CD4-positive, alpha-beta memory T cell (primary cell): ENCODE data around the gene PHACTR3. TPM values are rescaled to one million over a fixed set of nuclear protein-coding genes. Genes with fewer than 3 reads are reported as not detected.

Source experiments
- CTCF ChIA-PET: fragments of 350-600 bp; sonication (Branson Sonifier 250); formaldehyde crosslinking; loops from one replicate; lab custom pipeline; 2021; ENCODE audit warnings: inconsistent platforms; ENCODE audit not compliant: partially characterized antibody; lab: Charles Lee
- POLR2A ChIA-PET: fragments of 350-600 bp; sonication (Branson Sonifier 250); formaldehyde crosslinking; loops from one replicate; lab custom pipeline; 2021; ENCODE audit not compliant: partially characterized antibody; lab: Charles Lee
- DNase-seq, 5 donors: peaks; one replicate each; pipeline versions ENCODE4 v3.0.0 to v3.0.0-alpha.2; 2020 to 2022; ENCODE audit warnings: mixed read lengths in 1 of 5
- H3K27ac ChIP-seq: one replicate; pipeline ENCODE4 v1.7.0; 2013; ENCODE audit warnings: low read depth, low read length
- H3K27me3 ChIP-seq: 2 replicates; pipeline ENCODE4 v1.7.0; 2013; ENCODE audit warnings: mild to moderate bottlenecking, low read length, moderate library complexity; ENCODE audit not compliant: insufficient read depth
- H3K36me3 ChIP-seq: 2 replicates; pipeline ENCODE4 v1.7.0; 2013; ENCODE audit warnings: mild to moderate bottlenecking, low read length, moderate library complexity; ENCODE audit not compliant: insufficient read depth
- H3K4me1 ChIP-seq: 2 replicates; pipeline ENCODE4 v1.7.0; 2013; ENCODE audit warnings: mild to moderate bottlenecking, low read length, moderate library complexity; ENCODE audit not compliant: insufficient read depth
- H3K4me3 ChIP-seq, 2 donors: one replicate each; pipeline ENCODE4 v1.7.0; 2013; ENCODE audit warnings: low read length in 2 of 2, mild to moderate bottlenecking in 1 of 2
- H3K9me3 ChIP-seq, 2 donors: one replicate each; pipeline ENCODE4 v1.7.0; 2013; ENCODE audit warnings: low read length in 2 of 2, control low read depth in 1 of 2; ENCODE audit not compliant: control insufficient read depth in 1 of 2
- H3K27ac Mint-ChIP-seq, 7 donors: one replicate each; pipeline ENCODE4 v1.8.0; 2020 to 2021; ENCODE audit warnings: mixed read lengths in 7 of 7, mild to moderate bottlenecking in 6 of 7, inconsistent platforms in 3 of 7, moderate library complexity in 3 of 7
- H3K27me3 Mint-ChIP-seq, 2 donors: one replicate each; pipeline ENCODE4 v1.8.0; 2020 to 2021; ENCODE audit warnings: mixed read lengths in 2 of 2
- H3K36me3 Mint-ChIP-seq, 2 donors: one replicate each; pipeline ENCODE4 v1.8.0; 2020 to 2021; ENCODE audit warnings: mixed read lengths in 2 of 2, inconsistent platforms in 1 of 2, mild to moderate bottlenecking in 1 of 2
- H3K4me1 Mint-ChIP-seq, 4 donors: one replicate each; pipeline ENCODE4 v1.8.0; 2020 to 2021; ENCODE audit warnings: mixed read lengths in 4 of 4, mild to moderate bottlenecking in 1 of 4
- H3K4me3 Mint-ChIP-seq, 8 donors: one replicate each; pipeline ENCODE4 v1.8.0; 2020 to 2021; ENCODE audit warnings: mixed read lengths in 8 of 8, mild to moderate bottlenecking in 7 of 8, moderate library complexity in 6 of 8, inconsistent platforms in 3 of 8
- H3K9me3 Mint-ChIP-seq, 8 donors: one replicate each; pipeline ENCODE4 v1.8.0; 2020 to 2021; ENCODE audit warnings: mixed read lengths in 8 of 8, mild to moderate bottlenecking in 5 of 8, inconsistent platforms in 3 of 8, moderate library complexity in 1 of 8
- intact Hi-C: fragments of 100-400 bp; cut with micrococcal nuclease; formaldehyde crosslinking; loops from one replicate; pipeline ENCODE4 v1.15.1; 2023
- polyA plus RNA-seq, 2 donors: library from polyadenylated mRNA; unstranded; fragments of 300-500 nt; fragmentation: Illumina TruSeq; gene quantifications; one replicate each; pipeline ENCODE4 v1.2.3, GENCODE V29; 2021
- total RNA-seq, 2 experiments: library from RNA; stranded (reverse); gene quantifications; one replicate each; pipeline ENCODE4 v1.2.3, GENCODE V29; 2021

PHACTR3 gene
- total and polyA plus RNA-seq, 4 experiments from 2014 or later = not detected

- Histone ChIP-seq H3K36me3 (no peaks in the 10 kb centered on the region), H3K4me3 (no peak overlapping the region), H3K27me3 (no peaks in the 10 kb centered on the region), H3K9me3 (no peaks in the 10 kb centered on the region), H3K4me1 (no peaks in the 10 kb centered on the region), H3K27ac (no peak overlapping the region)
- H3K4me3 Mint-ChIP-seq = no peak overlapping the region
- peaks cover 0 to 13% (median 7%) of the 10 kb centered on the region in 8 donors for H3K9me3 Mint-ChIP-seq
- no peak for DNase-seq
- ChIA-PET POLR2A (no interaction called here), CTCF (no interaction called here)
- H3K36me3 Mint-ChIP-seq = no peaks in the 10 kb centered on the region
- peaks cover 5 to 12% of the 10 kb centered on the region in 2 donors for H3K27me3 Mint-ChIP-seq
- no peak overlapping the region for H3K27ac Mint-ChIP-seq
- H3K4me1 Mint-ChIP-seq = no peaks in the 10 kb centered on the region
- intact Hi-C loops = no loop called here
Measured at GRCh38 chr20:59805786-59806577, 201.6 kb downstream of the PHACTR3 start.

DNA sequence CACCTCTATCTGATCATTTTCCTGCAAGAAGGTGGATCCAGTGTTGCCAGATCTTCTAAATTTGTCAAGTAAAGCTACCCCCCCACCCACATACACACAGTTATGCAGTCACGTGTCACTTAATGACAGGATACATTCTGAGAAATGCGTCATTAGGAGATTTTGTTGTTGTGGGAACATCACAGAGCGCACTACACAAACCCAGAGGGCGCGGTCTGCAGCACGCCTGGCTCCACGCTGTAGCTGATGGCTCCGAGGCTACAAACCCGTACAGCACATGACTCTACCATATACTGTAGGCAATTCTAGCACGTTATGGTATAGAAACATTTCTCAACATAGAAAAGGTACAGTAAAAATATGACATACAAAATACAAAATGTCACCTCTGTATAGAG lies 202.2 kb downstream of the PHACTR3 start:
- DNase-seq = no peak
- Histone ChIP-seq H3K27me3 (no peaks in the 10 kb centered on the region), H3K4me3 (no peak overlapping the region), H3K27ac (no peak overlapping the region), H3K4me1 (no peaks in the 10 kb centered on the region), H3K36me3 (no peaks in the 10 kb centered on the region), H3K9me3 (no peaks in the 10 kb centered on the region)
- peaks cover 0 to 7% (median 2%) of the 10 kb centered on the region in 8 donors for H3K9me3 Mint-ChIP-seq
- no peaks in the 10 kb centered on the region for H3K4me1 Mint-ChIP-seq
- CTCF ChIA-PET = no interaction called here
- intact Hi-C loops = no loop called here
- POLR2A ChIA-PET = no interaction called here
- H3K4me3 Mint-ChIP-seq = no peak overlapping the region
- no peaks in the 10 kb centered on the region for H3K36me3 Mint-ChIP-seq
- H3K27ac Mint-ChIP-seq = no peak overlapping the region
- peaks cover 5 to 10% of the 10 kb centered on the region in 2 donors for H3K27me3 Mint-ChIP-seq

DNA sequence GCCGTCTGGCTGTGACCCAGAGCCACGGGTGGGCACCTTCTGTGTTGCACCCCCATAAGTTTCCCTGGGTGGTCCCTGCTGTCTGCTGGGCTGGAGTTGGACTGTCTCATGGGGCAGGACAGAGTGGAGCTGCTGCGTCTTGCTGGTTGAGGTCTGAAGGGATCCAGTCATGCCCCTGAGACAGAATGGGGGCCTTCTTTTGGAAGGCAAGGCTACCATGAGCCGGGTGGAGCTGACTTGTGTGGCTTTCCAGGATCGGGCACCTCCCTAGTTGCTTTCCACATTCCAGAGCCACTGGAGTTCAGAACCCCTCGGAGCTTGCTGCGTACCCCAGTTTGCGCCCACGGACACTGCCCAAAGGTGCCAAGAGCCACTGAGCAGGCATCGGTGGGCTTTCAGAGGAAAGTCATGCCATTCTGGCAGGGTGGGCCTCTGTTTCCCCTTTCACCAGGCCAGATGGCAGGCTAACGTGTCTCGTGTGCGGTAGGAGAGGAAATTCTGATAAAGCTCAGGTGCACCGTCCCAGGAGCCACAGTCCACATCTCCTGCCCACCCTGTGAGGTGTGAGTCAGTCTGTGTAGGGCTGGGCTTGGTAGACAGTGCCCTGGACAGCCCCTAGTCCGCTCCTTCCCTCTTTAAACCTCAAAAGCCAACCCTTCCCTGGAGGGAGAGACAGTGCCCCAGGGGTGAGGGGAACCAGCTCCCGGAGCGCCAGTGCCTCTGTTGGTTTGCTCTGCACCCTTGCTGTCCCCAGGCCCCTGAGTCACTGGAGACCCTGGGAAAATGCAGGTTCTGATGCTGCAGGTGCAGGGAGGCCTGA lies 203.8 kb downstream of the PHACTR3 start:
- H3K4me1 Mint-ChIP-seq = no peaks in the 10 kb centered on the region
- intact Hi-C loops = no loop called here
- Histone ChIP-seq H3K9me3 (no peaks in the 10 kb centered on the region), H3K4me1 (no peaks in the 10 kb centered on the region), H3K4me3 (no peak overlapping the region), H3K36me3 (no peaks in the 10 kb centered on the region), H3K27ac (no peak overlapping the region), H3K27me3 (no peaks in the 10 kb centered on the region)
- ChIA-PET CTCF (no interaction called here), POLR2A (no interaction called here)
- DNase-seq = no peak
- H3K9me3 Mint-ChIP-seq = peaks cover 0 to 2% (median 0%) of the 10 kb centered on the region in 8 donors
- H3K4me3 Mint-ChIP-seq = no peak overlapping the region
- peaks cover 3 to 5% of the 10 kb centered on the region in 2 donors for H3K27me3 Mint-ChIP-seq
- no peaks in the 10 kb centered on the region for H3K36me3 Mint-ChIP-seq
- H3K27ac Mint-ChIP-seq = no peak overlapping the region

DNA sequence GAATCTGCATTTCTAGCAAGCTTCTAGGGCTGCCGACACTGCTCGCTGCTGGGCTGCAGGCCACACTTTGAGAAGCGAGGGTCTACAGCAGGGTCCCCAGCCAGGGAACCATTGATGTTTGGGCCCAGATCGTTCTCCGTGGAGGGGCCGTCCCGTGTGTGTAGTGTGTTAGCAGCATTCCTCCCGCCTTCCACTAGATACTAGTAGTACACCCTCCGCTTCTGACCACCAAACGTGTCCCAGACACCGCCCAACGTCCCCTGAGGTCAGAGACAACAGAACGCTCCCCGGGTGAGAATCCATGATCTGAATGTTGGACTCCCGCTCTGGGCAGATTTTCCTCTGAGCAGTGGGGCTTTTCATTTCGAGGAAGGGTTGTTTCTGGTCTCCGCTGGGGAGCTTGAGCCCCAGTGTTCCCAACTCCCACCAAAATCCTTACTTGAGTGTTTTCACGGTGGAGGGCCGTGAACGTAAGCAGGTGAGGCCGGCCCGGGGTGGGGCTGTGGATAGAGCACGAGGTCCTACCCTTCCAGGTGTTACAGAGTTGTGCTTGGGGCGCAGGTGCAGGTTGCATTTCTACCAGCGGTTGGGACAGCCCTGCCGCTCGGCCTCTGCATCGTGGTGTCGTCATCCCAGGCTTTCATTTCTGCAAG lies 204.5 kb downstream of the PHACTR3 start:
- no peak for DNase-seq
- POLR2A ChIA-PET = no interaction called here
- intact Hi-C loops = no loop called here
- Histone ChIP-seq H3K4me1 (no peaks in the 10 kb centered on the region), H3K4me3 (no peak overlapping the region), H3K9me3 (no peaks in the 10 kb centered on the region), H3K36me3 (no peaks in the 10 kb centered on the region), H3K27ac (no peak overlapping the region), H3K27me3 (no peaks in the 10 kb centered on the region)
- Mint-ChIP-seq H3K4me3 (no peak overlapping the region), H3K27ac (no peak overlapping the region), H3K4me1 (no peaks in the 10 kb centered on the region), H3K36me3 (no peaks in the 10 kb centered on the region), H3K27me3 (peaks cover 3 to 5% of the 10 kb centered on the region in 2 donors), H3K9me3 (peaks cover 0 to 2% (median 0%) of the 10 kb centered on the region in 8 donors)
- CTCF ChIA-PET = no interaction called here

DNA sequence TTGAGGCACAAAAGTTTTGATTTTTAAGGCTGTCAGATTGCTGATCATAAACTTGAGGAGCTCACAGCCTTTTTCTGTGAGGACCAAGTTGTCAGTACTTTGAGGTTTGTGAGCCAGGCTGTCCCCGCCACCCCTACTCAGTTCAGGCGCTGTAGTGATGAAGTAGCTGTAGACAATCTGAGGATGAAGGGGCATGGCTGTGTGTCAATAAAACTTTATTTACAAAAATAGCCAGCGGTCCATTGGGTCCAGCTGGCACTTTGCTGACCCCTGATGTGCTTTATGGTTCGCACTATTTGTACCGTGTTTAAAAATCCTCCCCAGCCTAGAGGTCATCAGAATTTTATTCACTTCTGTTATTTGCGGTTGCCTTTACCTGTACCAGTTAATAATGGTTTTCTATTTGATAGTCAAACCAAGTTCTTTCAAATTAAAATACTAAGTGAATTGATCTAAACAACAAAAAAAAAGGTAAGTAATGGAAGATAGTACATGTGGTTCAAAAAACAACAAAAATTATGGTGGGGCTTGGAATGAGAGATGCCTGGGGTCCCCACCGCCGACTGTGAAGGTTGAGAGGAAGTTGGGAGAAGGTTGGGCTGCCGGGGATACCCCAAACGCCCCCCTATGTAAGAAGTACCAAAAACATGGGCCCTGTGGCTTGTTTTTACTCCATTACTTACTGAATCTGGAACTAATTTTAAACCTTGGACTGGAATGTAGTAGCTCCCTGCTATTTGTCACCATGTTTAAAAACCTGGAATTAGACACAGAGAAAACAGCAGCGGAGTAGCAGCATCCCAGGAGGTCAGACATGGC lies 205.5 kb downstream of the PHACTR3 start:
- no peaks in the 10 kb centered on the region for H3K4me1 ChIP-seq
- H3K4me1 Mint-ChIP-seq = no peaks in the 10 kb centered on the region
- H3K27me3 Mint-ChIP-seq = peaks cover 3% of the 10 kb centered on the region in 2 donors
- no peaks in the 10 kb centered on the region for H3K36me3 Mint-ChIP-seq
- no peak overlapping the region for H3K27ac Mint-ChIP-seq
- H3K36me3 ChIP-seq = no peaks in the 10 kb centered on the region
- H3K27ac ChIP-seq = no peak overlapping the region
- no peak overlapping the region for H3K4me3 ChIP-seq
- H3K4me3 Mint-ChIP-seq = no peak overlapping the region
- H3K9me3 ChIP-seq = no peaks in the 10 kb centered on the region
- peaks cover 0 to 2% (median 0%) of the 10 kb centered on the region in 8 donors for H3K9me3 Mint-ChIP-seq
- no peaks in the 10 kb centered on the region for H3K27me3 ChIP-seq
- intact Hi-C loops = no loop called here
- DNase-seq = no peak
- ChIA-PET CTCF (no interaction called here), POLR2A (no interaction called here)

DNA sequence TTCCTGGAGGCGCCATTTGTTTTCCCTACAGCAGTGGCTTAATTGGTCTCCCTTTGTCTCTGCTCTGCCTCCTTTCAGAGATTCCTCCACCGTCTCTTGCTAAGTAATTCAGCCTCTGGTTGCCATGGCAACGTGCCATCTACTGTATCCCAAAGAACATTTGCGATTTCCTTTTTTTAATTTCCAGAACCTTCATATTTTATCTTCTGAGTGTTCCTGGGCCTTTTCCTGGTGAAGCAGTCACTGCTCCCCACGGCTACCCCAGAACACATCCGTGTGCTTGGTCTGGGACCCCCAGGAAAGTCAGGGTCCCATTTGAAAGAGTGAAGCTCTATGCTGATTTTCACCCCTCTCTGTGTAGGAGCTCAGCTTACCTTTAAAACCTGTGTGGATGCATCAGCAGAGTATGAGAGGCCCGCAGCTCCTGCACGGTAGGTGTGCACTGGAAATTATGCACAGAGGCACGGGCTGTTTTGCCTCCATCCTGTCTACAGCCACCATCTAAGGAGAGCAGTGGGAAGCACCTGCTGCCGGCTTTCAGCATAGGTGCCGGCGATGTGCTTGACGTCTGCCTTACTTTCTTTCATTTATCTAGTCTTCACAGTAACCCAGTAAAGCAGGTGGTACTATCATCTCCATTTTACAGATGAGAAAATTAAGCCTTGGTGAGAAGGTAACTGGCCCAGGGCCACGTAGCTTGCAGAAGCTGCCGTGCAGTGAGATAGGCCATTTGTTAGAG lies 206.3 kb downstream of the PHACTR3 start:
- H3K36me3 ChIP-seq = no peaks in the 10 kb centered on the region
- no peaks in the 10 kb centered on the region for H3K27me3 ChIP-seq
- no peaks in the 10 kb centered on the region for H3K9me3 Mint-ChIP-seq
- no peak overlapping the region for H3K4me3 Mint-ChIP-seq
- peaks cover 0 to 3% of the 10 kb centered on the region in 2 donors for H3K27me3 Mint-ChIP-seq
- intact Hi-C loops = no loop called here
- no peaks in the 10 kb centered on the region for H3K36me3 Mint-ChIP-seq
- no peaks in the 10 kb centered on the region for H3K4me1 ChIP-seq
- H3K27ac ChIP-seq = no peak overlapping the region
- H3K9me3 ChIP-seq = no peaks in the 10 kb centered on the region
- DNase-seq = no peak
- no peak overlapping the region for H3K4me3 ChIP-seq
- POLR2A ChIA-PET = no interaction called here
- CTCF ChIA-PET = no interaction called here
- no peak overlapping the region for H3K27ac Mint-ChIP-seq
- no peaks in the 10 kb centered on the region for H3K4me1 Mint-ChIP-seq
